H7 (cell line): ENCODE measurements around the gene SLIT3. TPM values are rescaled to one million over a fixed set of nuclear protein-coding genes. Genes with fewer than 3 reads are reported as not detected.
"Not testable (repeated sequence)": the region's sequence is repeated elsewhere in the genome, so short reads cannot be mapped to it uniquely, and the experiment has no call there.

Experiments used
- DNase-seq: peaks from one replicate; pipeline ENCODE4 v3.0.0; 2012
- H3K27me3 ChIP-seq: 2 replicates; pipeline ENCODE4 v1.6.0; 2011; ENCODE audit warnings: mild to moderate bottlenecking, low read length; ENCODE audit not compliant: control insufficient read depth, insufficient read depth
- H3K36me3 ChIP-seq: replicated peaks from 2 replicates; pipeline ENCODE4 v1.5.1; 2011; ENCODE audit warnings: low read length; ENCODE audit not compliant: control insufficient read depth, insufficient read depth
- H3K4me3 ChIP-seq: 2 replicates; pipeline ENCODE4 v1.5.1; 2011; ENCODE audit warnings: low read depth, mild to moderate bottlenecking, control low read depth, low read length, moderate library complexity; ENCODE audit not compliant: insufficient read depth
- total RNA-seq: library from RNA; depleted of rRNA; stranded (reverse); fragments of >200 nt; shearing (Covaris generic); gene quantifications from 2 replicates; pipeline ENCODE4 v1.2.3, GENCODE V29; 2014

SLIT3 gene
- total RNA-seq, 1 experiment from 2014 or later: 0.97 TPM

DNA sequence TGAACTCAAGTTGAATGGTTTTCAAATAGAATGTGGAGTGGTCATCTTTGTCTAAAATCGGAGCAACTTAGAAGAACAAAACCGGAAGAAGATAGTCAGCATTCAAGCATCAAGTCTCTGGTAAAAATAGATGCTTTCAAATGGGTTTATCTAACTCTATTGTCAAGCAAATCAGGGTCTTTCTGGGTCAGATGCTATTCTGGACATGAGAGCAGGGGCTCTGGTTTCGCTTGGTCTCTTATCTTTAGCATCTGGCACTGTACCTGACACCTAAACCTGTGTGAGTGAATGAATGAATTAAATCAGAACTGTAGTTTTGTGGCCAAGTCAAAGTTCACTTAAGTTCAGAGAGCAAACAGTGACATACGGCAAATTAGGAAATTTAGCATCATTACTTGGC lies 173.5 kb downstream of the SLIT3 start:
- no peak for DNase-seq
- no peaks in the 10 kb centered on the region for H3K27me3 ChIP-seq
- no peak overlapping the region for H3K4me3 ChIP-seq
- H3K36me3 ChIP-seq: no peaks in the 10 kb centered on the region

- Histone ChIP-seq H3K36me3 (no peaks in the 10 kb centered on the region), H3K27me3 (no peaks in the 10 kb centered on the region), H3K4me3 (no peak overlapping the region)
- no peak for DNase-seq
These were observed 174.4 kb downstream of the SLIT3 start for GRCh38 chr5:169126481-169127021.

DNA sequence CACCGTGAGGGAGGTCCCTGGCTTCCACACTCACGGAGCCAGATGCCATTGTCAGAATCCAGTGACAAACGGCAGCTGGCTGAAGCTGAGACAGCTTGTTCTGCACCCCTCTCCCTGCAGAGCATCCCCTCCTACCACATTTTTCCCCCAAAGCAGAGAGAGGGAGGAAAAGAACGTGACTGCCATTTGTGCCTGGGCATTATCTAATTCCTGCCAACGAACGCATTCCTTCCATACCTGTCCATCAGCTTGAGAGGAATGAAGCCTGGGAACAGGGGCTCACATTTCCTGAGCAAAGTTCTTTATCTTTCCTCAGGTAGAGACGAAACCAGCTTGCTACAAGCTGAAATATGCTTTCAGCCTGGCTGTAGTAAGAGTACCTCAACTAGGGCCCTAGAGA lies 175.4 kb downstream of the SLIT3 start:
- no peak overlapping the region for H3K4me3 ChIP-seq
- H3K36me3 ChIP-seq: no peaks in the 10 kb centered on the region
- DNase-seq: no peak
- no peaks in the 10 kb centered on the region for H3K27me3 ChIP-seq

- DNase-seq: no peak
- Histone ChIP-seq H3K27me3 (no peaks in the 10 kb centered on the region), H3K36me3 (no peaks in the 10 kb centered on the region), H3K4me3 (no peak overlapping the region)
These were observed 178.0 kb downstream of the SLIT3 start for GRCh38 chr5:169122951-169123350.

DNA sequence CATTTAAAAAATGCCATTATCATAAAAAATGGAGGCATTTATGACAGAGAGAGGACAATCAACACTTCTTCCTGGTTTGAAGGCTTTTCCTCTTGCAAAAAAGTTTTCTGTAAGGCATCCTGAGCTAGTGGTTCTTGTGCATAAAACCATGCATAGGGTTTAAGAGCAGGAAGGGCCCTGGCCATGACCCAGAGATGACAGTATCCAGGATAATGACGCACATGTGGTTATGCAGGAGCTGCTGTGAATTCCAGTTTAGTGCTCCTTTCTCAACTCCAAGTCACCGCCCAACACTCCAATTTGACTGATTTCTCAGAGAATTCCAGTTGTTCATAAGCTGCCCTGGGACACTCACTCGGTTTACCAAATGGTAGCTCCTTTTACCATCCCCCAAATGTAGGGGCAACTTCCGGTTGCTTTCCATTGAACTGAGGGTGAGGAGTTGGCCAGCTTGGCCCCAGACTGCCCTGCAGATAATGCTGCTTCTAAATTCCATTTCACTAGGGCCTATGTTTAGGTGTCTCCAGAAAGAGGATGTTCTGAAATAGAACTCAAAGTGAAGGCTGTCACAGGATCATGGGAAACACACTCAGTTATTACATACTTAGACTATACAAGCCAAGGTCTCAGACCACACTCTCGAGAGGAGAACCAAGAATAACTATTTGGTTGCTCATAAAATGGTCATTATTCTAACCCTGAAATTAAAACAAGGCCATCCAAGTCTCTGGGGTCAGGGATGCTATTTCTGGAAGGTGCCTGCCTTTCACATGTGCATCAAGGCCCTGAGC lies 179.1 kb downstream of the SLIT3 start:
- Histone ChIP-seq H3K4me3 (no peak overlapping the region), H3K27me3 (no peaks in the 10 kb centered on the region), H3K36me3 (no peaks in the 10 kb centered on the region)
- no peak for DNase-seq

- no peak for DNase-seq
- Histone ChIP-seq H3K27me3 (no peaks in the 10 kb centered on the region), H3K36me3 (no peaks in the 10 kb centered on the region), H3K4me3 (no peak overlapping the region)
These were observed 181.5 kb downstream of the SLIT3 start for GRCh38 chr5:169119288-169120048.

- Histone ChIP-seq H3K27me3 (no peaks in the 10 kb centered on the region), H3K36me3 (no peaks in the 10 kb centered on the region), H3K4me3 (no peak overlapping the region)
- peak; percentile 61 for DNase-seq
These were observed 183.9 kb downstream of the SLIT3 start for GRCh38 chr5:169116961-169117461.

DNA sequence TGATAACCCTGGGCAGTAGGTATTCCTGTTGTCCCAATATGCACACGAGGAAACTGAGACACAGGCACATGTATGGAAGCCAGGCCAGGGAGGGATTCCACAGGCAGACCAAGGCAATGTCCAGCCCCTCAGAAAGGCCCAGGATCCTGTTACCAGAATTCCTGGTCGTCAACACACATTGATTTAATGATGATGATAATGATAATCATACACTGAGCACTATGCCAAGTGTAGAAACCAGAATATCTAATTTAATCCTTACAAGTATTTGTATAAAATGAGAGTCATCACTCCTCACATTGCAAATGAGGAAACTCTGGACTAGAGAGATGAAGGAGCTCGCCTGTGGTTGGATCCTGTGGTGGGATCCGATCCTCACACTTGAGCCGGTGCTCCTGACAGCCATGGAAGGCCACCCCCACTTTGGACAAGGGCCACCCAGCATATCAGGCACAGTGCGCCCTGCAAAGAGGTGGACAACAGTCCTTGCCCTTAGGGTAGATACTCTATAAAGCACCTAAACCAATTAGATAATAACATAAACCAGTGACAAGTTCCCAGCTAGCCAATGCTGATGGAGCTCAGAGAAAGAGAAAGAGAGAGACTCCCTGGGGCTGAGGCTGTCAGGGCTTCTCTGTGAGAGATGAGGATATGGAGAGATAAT lies 185.3 kb downstream of the SLIT3 start:
- H3K27me3 ChIP-seq: no peaks in the 10 kb centered on the region

GRCh38 chr5:169114466-169115065 lies 186.4 kb downstream of the SLIT3 start:
- no peak overlapping the region for H3K4me3 ChIP-seq
- H3K27me3 ChIP-seq: no peaks in the 10 kb centered on the region
- H3K36me3 ChIP-seq: no peaks in the 10 kb centered on the region
- DNase-seq: no peak

More for the DNA sequence above, 185.3 kb downstream of the SLIT3 start:
- Histone ChIP-seq H3K36me3 (no peaks in the 10 kb centered on the region), H3K4me3 (no peak overlapping the region)
- no peak for DNase-seq

DNA sequence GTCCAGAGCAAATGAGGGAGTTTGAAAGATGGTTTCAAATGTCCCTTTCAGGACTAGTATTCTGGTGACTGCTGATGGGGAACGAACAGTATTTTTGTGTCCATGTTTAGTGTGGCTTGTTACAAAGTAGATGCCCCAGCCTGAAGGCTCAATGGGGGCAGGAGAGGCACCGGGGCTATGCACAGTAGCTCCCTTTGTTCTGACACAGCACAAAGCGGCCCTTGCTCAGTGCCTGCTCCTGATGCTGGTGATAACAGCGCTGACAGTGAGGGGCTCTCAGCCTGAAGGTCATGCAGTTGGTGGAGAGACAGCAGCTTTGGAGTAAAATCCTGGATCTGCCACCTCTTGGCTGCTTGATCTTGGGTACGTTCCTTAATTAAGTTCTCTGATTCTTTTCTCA lies 188.9 kb downstream of the SLIT3 start:
- H3K4me3 ChIP-seq: no peak overlapping the region
- H3K27me3 ChIP-seq: no peaks in the 10 kb centered on the region
- H3K36me3 ChIP-seq: no peaks in the 10 kb centered on the region
- DNase-seq: no peak

GRCh38 chr5:169106911-169107706 lies 193.8 kb downstream of the SLIT3 start:
- Histone ChIP-seq H3K27me3 (no peaks in the 10 kb centered on the region), H3K4me3 (no peak overlapping the region), H3K36me3 (no peaks in the 10 kb centered on the region)
- DNase-seq: no peak

DNA sequence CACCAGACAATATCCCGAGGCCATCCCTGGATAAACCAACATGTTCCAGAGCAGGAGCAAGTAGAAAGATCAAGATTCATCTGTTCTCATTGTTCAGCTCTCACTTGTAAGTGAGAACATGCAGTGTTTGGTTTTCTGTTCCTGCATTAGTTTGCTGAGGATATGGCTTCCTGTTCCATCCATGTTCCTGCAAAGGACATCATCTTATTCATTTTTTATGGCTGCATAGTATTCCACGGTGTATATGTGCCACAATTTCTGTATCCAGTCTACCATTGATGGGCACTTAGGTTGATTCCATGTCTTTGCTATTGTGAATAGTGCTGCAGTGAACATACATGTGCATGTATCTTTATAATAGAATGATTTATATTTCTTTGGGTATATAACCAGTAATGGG lies 195.4 kb downstream of the SLIT3 start:
- H3K27me3 ChIP-seq, H3K4me3 ChIP-seq, DNase-seq, H3K36me3 ChIP-seq: not testable (repeated sequence)

DNA sequence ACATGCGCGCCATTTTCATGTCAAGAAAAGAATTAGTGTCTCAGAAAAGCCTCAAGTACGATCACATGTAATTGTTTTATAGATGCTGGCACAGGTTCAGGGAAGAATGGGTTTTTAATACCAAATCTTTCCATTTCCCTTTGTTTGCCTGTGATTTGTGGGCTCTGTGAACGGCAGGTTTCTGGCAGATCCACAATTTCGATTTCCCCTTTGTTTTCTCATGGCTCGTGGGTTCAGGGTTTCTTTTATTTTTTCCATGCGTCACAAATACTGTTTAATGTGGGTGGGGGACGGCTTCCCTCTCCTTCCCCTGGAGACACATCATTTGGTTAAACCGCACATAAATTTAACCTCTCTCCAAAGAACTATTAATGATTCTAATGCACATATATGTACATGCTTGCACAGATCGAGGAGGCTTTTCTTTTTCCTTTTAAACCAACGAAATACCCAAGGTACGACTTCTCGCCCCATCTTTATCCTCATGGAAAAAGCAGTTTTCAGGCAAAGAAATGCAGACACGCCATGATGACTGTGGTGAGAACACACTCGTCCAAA lies 195.9 kb downstream of the SLIT3 start:
- H3K27me3 ChIP-seq: no peaks in the 10 kb centered on the region
- no peaks in the 10 kb centered on the region for H3K36me3 ChIP-seq
- H3K4me3 ChIP-seq: no peak overlapping the region
- DNase-seq: no peak
